HG03066 (cell line): ENCODE data around the gene WASHC4.
"Not testable (repeated sequence)": the region's sequence is repeated elsewhere in the genome, so short reads cannot be mapped to it uniquely, and the experiment has no call there.

Experiments used
- ATAC-seq: cut with Tn5 transposase; IDR thresholded peaks from one replicate; pipeline ENCODE4 v1.9.1; 2021; ENCODE audit warnings: low read depth; ENCODE audit not compliant: unreplicated experiment

The WASHC4 gene

GRCh38 chr12:105091476-105092206, 15.9 kb upstream of the WASHC4 start:
- ATAC-seq: no peak

GRCh38 chr12:105092336-105092735, 15.2 kb upstream of the WASHC4 start:
- no peak for ATAC-seq

GRCh38 chr12:105095338-105095737, 12.2 kb upstream of the WASHC4 start:
- ATAC-seq: not testable (repeated sequence)

- no peak for ATAC-seq
Measured at GRCh38 chr12:105099356-105099755, 8.2 kb upstream of the WASHC4 start.

GRCh38 chr12:105100207-105100985, 7.1 kb upstream of the WASHC4 start:
- ATAC-seq: no peak

- ATAC-seq: no peak
Measured at GRCh38 chr12:105100998-105101397, 6.5 kb upstream of the WASHC4 start.

- ATAC-seq: no peak
Measured at GRCh38 chr12:105102673-105103072, 4.9 kb upstream of the WASHC4 start.

- no peak for ATAC-seq
Measured at GRCh38 chr12:105104762-105105161, 2.8 kb upstream of the WASHC4 start.

- no peak for ATAC-seq
Measured at GRCh38 chr12:105106621-105107020, 910 bp upstream of the WASHC4 start.

GRCh38 chr12:105107171-105107493, 399 bp upstream of the WASHC4 start:
- ATAC-seq: peak; percentile 17

- peak; percentile 38 for ATAC-seq
Measured at GRCh38 chr12:105109465-105110212, 2.1 kb downstream of the WASHC4 start.

GRCh38 chr12:105110851-105111250, 3.3 kb downstream of the WASHC4 start:
- ATAC-seq: no peak

GRCh38 chr12:105113094-105113493, 5.6 kb downstream of the WASHC4 start:
- ATAC-seq: no peak

- no peak for ATAC-seq
Measured at GRCh38 chr12:105116969-105117368, 9.4 kb downstream of the WASHC4 start.

GRCh38 chr12:105120551-105120950, 13.0 kb downstream of the WASHC4 start:
- no peak for ATAC-seq

GRCh38 chr12:105138248-105138647, 30.7 kb downstream of the WASHC4 start:
- no peak for ATAC-seq

GRCh38 chr12:105141320-105141922, 33.9 kb downstream of the WASHC4 start:
- ATAC-seq: no peak

- no peak for ATAC-seq
Measured at GRCh38 chr12:105142259-105142658, 34.7 kb downstream of the WASHC4 start.

GRCh38 chr12:105156260-105156659, 48.7 kb downstream of the WASHC4 start:
- ATAC-seq: no peak

- no peak for ATAC-seq
Measured at GRCh38 chr12:105157606-105158005, 50.1 kb downstream of the WASHC4 start.

GRCh38 chr12:105158876-105159275, 51.3 kb downstream of the WASHC4 start:
- ATAC-seq: no peak
